Measurements from ENCODE around the gene USP16. TPM values are rescaled to one million over a fixed set of nuclear protein-coding genes. Genes with fewer than 3 reads are reported as not detected.

Gene USP16
- total RNA-seq, 1 donor from 2014 or later, result 20.9 TPM

GRCh38 chr21:29077651-29078090, 53.2 kb downstream of the USP16 start:
- Mint-ChIP-seq H3K36me3 (ENCODE audit: low read depth) (no peaks in the 10 kb centered on the region), H3K27ac (ENCODE audit: unreplicated experiment) (no peak overlapping the region), H3K4me3 (ENCODE audit: unreplicated experiment) (no peak overlapping the region), H3K4me1 (ENCODE audit: low read depth) (peaks cover 7% of the 10 kb centered on the region), H3K9me3 (ENCODE audit: low read depth) (no peaks in the 10 kb centered on the region), H3K27me3 (ENCODE audit: low read depth) (no peaks in the 10 kb centered on the region)
- no peak for TF ChIP-seq CTCF (IDR thresholded peaks at IDR 0.05)
- DNase-seq (ENCODE audit: low spot score), result no peak

- H3K4me3 Mint-ChIP-seq (ENCODE audit: unreplicated experiment), result no peak overlapping the region
- H3K36me3 Mint-ChIP-seq (ENCODE audit: low read depth), result no peaks in the 10 kb centered on the region
- H3K27ac Mint-ChIP-seq (ENCODE audit: unreplicated experiment), result no peak overlapping the region
- no peaks in the 10 kb centered on the region for H3K27me3 Mint-ChIP-seq (ENCODE audit: low read depth)
- H3K4me1 Mint-ChIP-seq (ENCODE audit: low read depth), result peaks cover under 1% of the 10 kb centered on the region
- H3K9me3 Mint-ChIP-seq (ENCODE audit: low read depth), result no peaks in the 10 kb centered on the region
- DNase-seq (ENCODE audit: low spot score), result no peak
- no peak for TF ChIP-seq CTCF (IDR thresholded peaks at IDR 0.05)
These were observed 54.6 kb downstream of the USP16 start for GRCh38 chr21:29078869-29079767.

DNA sequence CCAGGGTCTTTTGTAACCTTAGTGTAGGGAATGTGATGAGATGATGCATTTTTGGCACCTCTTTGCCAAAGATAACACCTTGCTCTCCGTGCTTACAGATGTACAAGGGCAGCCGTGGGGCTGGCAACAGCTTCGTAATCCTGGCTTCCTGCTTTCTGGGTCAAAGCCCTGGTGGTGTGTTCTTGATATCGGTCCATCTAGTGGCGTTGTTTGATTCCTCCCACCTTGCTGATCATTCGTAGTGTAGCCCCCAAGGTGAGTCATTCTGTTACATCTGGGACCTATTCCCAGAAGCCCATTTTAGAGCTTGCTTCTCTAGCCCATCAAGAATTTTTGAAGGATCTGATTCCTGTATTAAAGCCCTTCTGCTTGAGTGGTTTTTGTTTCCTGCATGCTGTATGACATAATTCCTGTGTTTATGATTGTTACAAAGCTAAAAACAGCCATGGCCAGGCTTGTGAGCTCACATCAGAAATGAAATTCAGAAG, 56.0 kb downstream of the USP16 start:
- Mint-ChIP-seq H3K9me3 (ENCODE audit: low read depth) (no peaks in the 10 kb centered on the region), H3K4me3 (ENCODE audit: unreplicated experiment) (no peak overlapping the region), H3K36me3 (ENCODE audit: low read depth) (no peaks in the 10 kb centered on the region), H3K4me1 (ENCODE audit: low read depth) (peaks cover 7% of the 10 kb centered on the region), H3K27me3 (ENCODE audit: low read depth) (no peaks in the 10 kb centered on the region), H3K27ac (ENCODE audit: unreplicated experiment) (no peak overlapping the region)
- DNase-seq (ENCODE audit: low spot score), result no peak
- TF ChIP-seq CTCF (IDR thresholded peaks at IDR 0.05), result no peak

DNA sequence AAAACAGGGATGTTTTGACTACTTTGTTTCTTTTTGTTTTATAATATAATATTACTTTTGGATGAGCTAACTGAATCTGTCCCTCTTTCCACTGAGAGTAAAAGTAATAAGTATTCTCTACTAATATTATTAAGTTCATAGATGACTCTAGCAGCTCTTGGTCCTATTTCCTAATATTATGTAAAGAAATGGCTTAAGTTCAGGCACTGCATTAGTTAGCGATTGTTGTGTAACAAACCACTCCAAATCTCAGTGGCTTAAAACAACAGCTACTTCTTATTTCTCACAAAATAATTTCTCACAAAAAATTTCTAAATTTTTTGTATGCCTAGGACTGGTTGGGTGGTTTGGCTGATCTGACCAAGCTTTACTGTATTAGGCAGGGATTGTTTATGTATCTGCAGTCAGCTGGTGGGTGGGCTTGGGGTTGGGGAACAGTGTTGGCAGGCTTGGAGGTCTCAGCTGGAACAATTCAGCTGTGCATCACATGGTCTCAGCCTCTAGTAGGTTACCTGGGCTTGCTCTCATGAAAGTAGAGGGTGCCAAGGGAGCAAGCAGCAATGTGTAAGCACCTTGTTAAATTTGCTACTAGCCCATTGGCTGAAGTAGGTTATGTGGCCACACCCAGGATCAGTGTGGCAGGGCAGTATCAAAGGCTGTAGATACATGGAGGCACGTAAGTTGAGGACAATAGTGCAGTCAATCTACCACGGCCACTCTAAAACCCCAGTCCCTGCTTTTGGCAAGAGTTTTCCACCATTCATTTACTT, 57.8 kb downstream of the USP16 start:
- Mint-ChIP-seq H3K4me3 (ENCODE audit: unreplicated experiment) (no peak overlapping the region), H3K9me3 (ENCODE audit: low read depth) (no peaks in the 10 kb centered on the region), H3K27ac (ENCODE audit: unreplicated experiment) (no peak overlapping the region), H3K36me3 (ENCODE audit: low read depth) (no peaks in the 10 kb centered on the region), H3K4me1 (ENCODE audit: low read depth) (peaks cover 7% of the 10 kb centered on the region), H3K27me3 (ENCODE audit: low read depth) (no peaks in the 10 kb centered on the region)
- DNase-seq (ENCODE audit: low spot score), result no peak
- TF ChIP-seq CTCF (IDR thresholded peaks at IDR 0.05), result no peak

DNA sequence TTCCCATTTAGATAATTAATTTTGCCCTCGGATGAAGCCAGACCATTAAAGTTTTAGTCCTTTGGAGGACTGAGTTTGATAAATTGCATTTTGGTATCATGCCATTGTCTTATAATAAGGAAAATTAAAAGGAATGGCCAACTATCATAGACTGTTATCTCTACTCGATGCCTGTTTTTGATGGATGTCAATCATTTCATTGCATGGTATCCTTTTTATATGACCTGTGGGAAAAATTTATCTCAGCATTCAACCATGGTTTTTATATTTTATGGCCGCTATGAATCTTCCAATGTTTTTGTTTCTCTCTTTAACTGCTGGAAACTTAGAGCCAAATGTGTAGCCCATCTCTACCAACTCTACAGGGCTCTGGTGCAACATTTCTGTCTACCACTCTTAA, 58.8 kb downstream of the USP16 start:
- DNase-seq (ENCODE audit: low spot score), result no peak
- no peak for TF ChIP-seq CTCF (IDR thresholded peaks at IDR 0.05)
- Mint-ChIP-seq H3K4me3 (ENCODE audit: unreplicated experiment) (no peak overlapping the region), H3K9me3 (ENCODE audit: low read depth) (no peaks in the 10 kb centered on the region), H3K36me3 (ENCODE audit: low read depth) (no peaks in the 10 kb centered on the region), H3K27me3 (ENCODE audit: low read depth) (no peaks in the 10 kb centered on the region), H3K27ac (ENCODE audit: unreplicated experiment) (no peak overlapping the region), H3K4me1 (ENCODE audit: low read depth) (peaks cover 7% of the 10 kb centered on the region)

All from chondrocyte (in vitro differentiated cells).